Lower lobe of right lung (tissue), 2 donors: Measurements from ENCODE around the gene TYW3. TPM values are rescaled to one million over a fixed set of nuclear protein-coding genes. Genes with fewer than 3 reads are reported as not detected.
"Not testable (repeated sequence)": the region's sequence is repeated elsewhere in the genome, so short reads cannot be mapped to it uniquely, and the experiment has no call there.

ENCODE experiments used
- ATAC-seq, 2 donors: fragments of 200-7000 bp; cut with Tn5 transposase; one replicate each; pipeline ENCODE4 v1.9.1; 2020 to 2022; ENCODE audit warnings: mild to moderate bottlenecking in 2 of 2, moderate library complexity in 2 of 2
- DNase-seq: peaks from one replicate; pipeline ENCODE4 v3.0.0-alpha.2; 2020
- H3K27ac ChIP-seq: fragments of 200-600 bp; one replicate; pipeline ENCODE4 v1.8.0; 2022
- H3K27me3 ChIP-seq: fragments of 200-600 bp; one replicate; pipeline ENCODE4 v1.8.0; 2022; ENCODE audit warnings: low read depth
- H3K36me3 ChIP-seq: fragments of 200-600 bp; one replicate; pipeline ENCODE4 v1.8.0; 2022; ENCODE audit warnings: mild to moderate bottlenecking
- H3K4me1 ChIP-seq: fragments of 200-600 bp; one replicate; pipeline ENCODE4 v1.8.0; 2022
- H3K4me3 ChIP-seq: fragments of 200-600 bp; one replicate; pipeline ENCODE4 v1.8.0; 2022; ENCODE audit warnings: mild to moderate bottlenecking
- H3K9me3 ChIP-seq: fragments of 200-600 bp; one replicate; pipeline ENCODE4 v1.8.0; 2022
- CTCF ChIP-seq: fragments of 200-600 bp; IDR thresholded peaks from one replicate; pipeline ENCODE4 v1.8.0; 2022; ENCODE audit warnings: antibody characterized with exemption, mild to moderate bottlenecking
- intact Hi-C: fragments of 100-400 bp; cut with DNase I; formaldehyde crosslinking; loops from one replicate; pipeline ENCODE4 v1.11.0; 2022
- total RNA-seq: library from RNA; stranded (reverse); fragmentation: NEBNext Ultra II Directional; extraction: Animal tissue kit (Norgen Biotek cat#: 25700); gene quantifications from one replicate; pipeline ENCODE4 v1.2.1, GENCODE V29; 2021
- donor health status: DM: no; HTN: yes; CAD: no; lungs with severe emphysema.

TYW3 gene
- total RNA-seq, 1 donor from 2014 or later: 21.6 TPM

GRCh38 chr1:74729741-74730478, 3.0 kb upstream of the TYW3 start:
- Histone ChIP-seq H3K4me3 (no peak overlapping the region), H3K36me3 (no peaks in the 10 kb centered on the region), H3K27ac (no peak overlapping the region), H3K9me3 (peaks cover 9% of the 10 kb centered on the region), H3K4me1 (peaks cover 38% of the 10 kb centered on the region), H3K27me3 (no peaks in the 10 kb centered on the region)
- DNase-seq (no peak), ATAC-seq (no peak)
- intact Hi-C loops: no loop called here
- TF ChIP-seq CTCF: no peak

- H3K9me3 ChIP-seq: no peaks in the 10 kb centered on the region
- no peak for DNase-seq
- peaks cover 45% of the 10 kb centered on the region for H3K4me1 ChIP-seq
- ATAC-seq: peak; percentile 18 to 41
- H3K36me3 ChIP-seq: peaks cover under 1% of the 10 kb centered on the region
- no peak for TF ChIP-seq CTCF
- peak overlapping the region; percentile 79 for H3K4me3 ChIP-seq
- intact Hi-C loops: no loop called here
- H3K27ac ChIP-seq: peak overlapping the region; percentile 86
- H3K27me3 ChIP-seq: no peaks in the 10 kb centered on the region
Measured at GRCh38 chr1:74731399-74732052, 1.4 kb upstream of the TYW3 start.

GRCh38 chr1:74732071-74732946, 643 bp upstream of the TYW3 start:
- H3K36me3 ChIP-seq, H3K9me3 ChIP-seq, intact Hi-C loops, DNase-seq, H3K27me3 ChIP-seq: not testable (repeated sequence)
- H3K27ac ChIP-seq: peak overlapping the region; percentile 86
- ATAC-seq: peak; percentile 30 to 46
- peaks cover 45% of the 10 kb centered on the region for H3K4me1 ChIP-seq
- peak overlapping the region; percentile 79 for H3K4me3 ChIP-seq

GRCh38 chr1:74733604-74734484, 892 bp downstream of the TYW3 start:
- intact Hi-C loops: no loop called here
- DNase-seq (no peak), ATAC-seq (peak; percentile 81 to 82)
- Histone ChIP-seq H3K27ac (peak overlapping the region; percentile 86), H3K27me3 (no peaks in the 10 kb centered on the region), H3K4me1 (peaks cover 45% of the 10 kb centered on the region), H3K9me3 (no peaks in the 10 kb centered on the region), H3K36me3 (peaks cover 24% of the 10 kb centered on the region), H3K4me3 (peak overlapping the region; percentile 79)
- TF ChIP-seq CTCF: peak; percentile 65

- no peak for TF ChIP-seq CTCF
- no peaks in the 10 kb centered on the region for H3K9me3 ChIP-seq
- no peak for DNase-seq
- H3K27ac ChIP-seq: no peak overlapping the region
- intact Hi-C loops: no loop called here
- H3K4me3 ChIP-seq: no peak overlapping the region
- peaks cover 20% of the 10 kb centered on the region for H3K4me1 ChIP-seq
- H3K27me3 ChIP-seq: no peaks in the 10 kb centered on the region
- no peak for ATAC-seq
- peaks cover 54% of the 10 kb centered on the region for H3K36me3 ChIP-seq
Measured at GRCh38 chr1:74737333-74737732, 4.4 kb downstream of the TYW3 start.

- ATAC-seq, H3K4me1 ChIP-seq, H3K27ac ChIP-seq, H3K4me3 ChIP-seq, DNase-seq, H3K9me3 ChIP-seq, intact Hi-C loops, H3K27me3 ChIP-seq: not testable (repeated sequence)
- H3K36me3 ChIP-seq: peaks cover 75% of the 10 kb centered on the region
Measured at GRCh38 chr1:74740307-74740980, 7.5 kb downstream of the TYW3 start.

GRCh38 chr1:74745247-74745646, 12.3 kb downstream of the TYW3 start:
- H3K36me3 ChIP-seq: peaks cover 77% of the 10 kb centered on the region
- H3K4me1 ChIP-seq: not testable (repeated sequence)

More at GRCh38 chr1:74745247-74745646, 12.3 kb downstream of the TYW3 start:
- ATAC-seq, H3K9me3 ChIP-seq, intact Hi-C loops, H3K27me3 ChIP-seq, H3K4me3 ChIP-seq, H3K27ac ChIP-seq, DNase-seq: not testable (repeated sequence)
